GM12878 (cell line): ENCODE results near the gene THAP7. TPM values are rescaled to one million over a fixed set of nuclear protein-coding genes. Genes with fewer than 3 reads are reported as not detected.

ENCODE experiments used
- ATAC-seq: fragments of 200-7000 bp; cut with Tn5 transposase; 3 replicates; pipeline ENCODE4 v1.9.1; 2020; ENCODE audit warnings: mild to moderate bottlenecking, moderate library complexity
- BruUV-seq: library from RNA; stranded (reverse); fragments of 400-500 nt; replicated peaks from 2 replicates; lab custom pipeline; 2021; lab: Mats Ljungman, UMichigan
- CTCF ChIA-PET: fragments of 300-600 bp; sonication (Branson Sonifier 250); formaldehyde crosslinking; extraction: SDS; loops from one replicate; lab custom pipeline; 2021; ENCODE audit warnings: inconsistent platforms; lab: Yijun Ruan, JAX
- POLR2A ChIA-PET: fragments of 350-600 bp; formaldehyde crosslinking; extraction: SDS; loops from one replicate; lab custom pipeline; 2021; ENCODE audit warnings: inconsistent platforms; lab: Charles Lee
- RAD21 ChIA-PET: fragments of 300-600 bp; sonication (Branson Sonifier 250); formaldehyde crosslinking; loops from one replicate; lab custom pipeline; 2023; ENCODE audit warnings: antibody characterized with exemption; ENCODE audit not compliant: unreplicated experiment; lab: Charles Lee
- SMC1A ChIA-PET: fragments of 300-600 bp; sonication (Branson Sonifier 250); formaldehyde crosslinking; loops from one replicate; lab custom pipeline; 2023; ENCODE audit not compliant: unreplicated experiment, uncharacterized antibody; lab: Charles Lee
- DNase-seq: peaks from one replicate; pipeline ENCODE4 v3.0.0-alpha.2; 2011; ENCODE audit warnings: low read depth, low spot score
- FAIRE-seq: peaks from 3 replicates; lab custom pipeline; 2011; peaks lifted over from hg19 to GRCh38; lab: Jason Lieb, UNC
- H2AFZ ChIP-seq: 2 replicates; pipeline ENCODE4 v1.6.0; 2011; ENCODE audit warnings: low read depth, low read length, control low read depth; ENCODE audit not compliant: control insufficient read depth
- H3K27ac ChIP-seq: 2 replicates; pipeline ENCODE4 v1.5.1; 2011; ENCODE audit warnings: control low read depth; ENCODE audit not compliant: control insufficient read depth, insufficient read depth
- H3K27me3 ChIP-seq, 2 experiments: replicated peaks in 1 of 2; 2 replicates each; pipeline versions ENCODE4 v1.6.0 to v1.6.1; 2011; ENCODE audit warnings: low read length in 1 of 2; ENCODE audit not compliant: control insufficient read depth in 2 of 2, insufficient read depth in 2 of 2
- H3K36me3 ChIP-seq, 2 experiments: 2 replicates each; pipeline ENCODE4 v1.5.1; 2011; ENCODE audit warnings: low read length in 1 of 2; ENCODE audit not compliant: control insufficient read depth in 2 of 2, insufficient read depth in 2 of 2
- H3K4me1 ChIP-seq: 2 replicates; pipeline ENCODE4 v1.6.1; 2011; ENCODE audit warnings: mild to moderate bottlenecking, low read length, moderate library complexity, mixed read lengths; ENCODE audit not compliant: control insufficient read depth, insufficient read depth
- H3K4me2 ChIP-seq: 2 replicates; pipeline ENCODE4 v1.6.0; 2011; ENCODE audit warnings: control low read depth; ENCODE audit not compliant: control insufficient read depth, insufficient read depth
- H3K4me3 ChIP-seq: fragments of 200-600 bp; sonication (generic); 2 replicates; pipeline ENCODE4 v1.5.1; 2016
- H3K79me2 ChIP-seq: 2 replicates; pipeline ENCODE4 v1.6.0; 2011; ENCODE audit warnings: low read length; ENCODE audit not compliant: control insufficient read depth, insufficient read depth
- H3K9ac ChIP-seq: 2 replicates; pipeline ENCODE4 v1.8.0; 2011; ENCODE audit warnings: low read length, control low read depth, mixed read lengths; ENCODE audit not compliant: control insufficient read depth, insufficient read depth
- H3K9me3 ChIP-seq: replicated peaks from 3 replicates; pipeline ENCODE4 v1.5.1; 2011; ENCODE audit warnings: mild to moderate bottlenecking, low read length; ENCODE audit not compliant: control insufficient read depth, insufficient read depth
- H4K20me1 ChIP-seq: 2 replicates; pipeline ENCODE4 v1.6.0; 2011; ENCODE audit not compliant: control insufficient read depth, insufficient read depth
- BCL11A ChIP-seq: IDR thresholded peaks from 2 replicates; pipeline ENCODE4 v1.6.1; 2011; ENCODE audit warnings: low read depth, low read length
- CBX3 ChIP-seq: fragments of 200-600 bp; sonication (generic); IDR thresholded peaks from 2 replicates; pipeline ENCODE4 v1.6.1; 2016; ENCODE audit warnings: low read depth, borderline replicate concordance
- CHD1 ChIP-seq: IDR thresholded peaks from 2 replicates; pipeline ENCODE4 v1.6.1; 2012; ENCODE audit warnings: low read depth, low read length, improper control_type of control experiment
- CUX1 ChIP-seq: IDR thresholded peaks from 2 replicates; pipeline ENCODE4 v1.6.1; 2012; ENCODE audit warnings: improper control_type of control experiment, low read depth, low read length; ENCODE audit not compliant: insufficient replicate concordance
- EED ChIP-seq: sonication (generic); IDR thresholded peaks from 2 replicates; pipeline ENCODE4 v1.6.1; 2016; ENCODE audit warnings: antibody characterized with exemption, low read depth
- MEF2A ChIP-seq: IDR thresholded peaks from 2 replicates; pipeline ENCODE4 v1.6.1; 2011; ENCODE audit warnings: low read depth, mild to moderate bottlenecking, low read length, moderate library complexity; ENCODE audit not compliant: insufficient read depth
- PKNOX1 ChIP-seq: fragments of 450-650 bp; IDR thresholded peaks from 2 replicates; pipeline ENCODE4 v1.6.1; 2016; ENCODE audit warnings: mild to moderate bottlenecking
- POLR2A ChIP-seq: IDR thresholded peaks from 2 replicates; pipeline ENCODE4 v1.6.1; 2011; ENCODE audit warnings: low read depth, mild to moderate bottlenecking, low read length
- RCOR1 ChIP-seq: conservative IDR thresholded peaks from 2 replicates; pipeline ENCODE4 v1.6.1; 2012; ENCODE audit warnings: low read depth, low read length, improper control_type of control experiment
- SIN3A ChIP-seq: IDR thresholded peaks from 2 replicates; pipeline ENCODE4 v1.6.1; 2012; ENCODE audit warnings: low read depth, low read length, improper control_type of control experiment
- SMAD5 ChIP-seq: IDR thresholded peaks from 2 replicates; pipeline ENCODE4 v1.6.1; 2016; ENCODE audit warnings: antibody characterized with exemption, low read depth
- SMC3 ChIP-seq: IDR thresholded peaks from 2 replicates; pipeline ENCODE4 v1.6.1; 2011; ENCODE audit warnings: low read length, improper control_type of control experiment, borderline replicate concordance
- SP1 ChIP-seq: IDR thresholded peaks from one replicate; pipeline ENCODE4 v1.6.1; 2011; ENCODE audit warnings: low read depth, low read length
- YY1 ChIP-seq: IDR thresholded peaks from 2 replicates; pipeline ENCODE4 v1.6.1; 2011; ENCODE audit warnings: low read depth, mild to moderate bottlenecking, low read length
- WGBS: methylation state at CpG from one replicate; pipeline ENCODE4 v1.1.6; 2016; ENCODE audit warnings: low lambda C conversion rate; ENCODE audit not compliant: insufficient replicate concordance, insufficient coverage; ENCODE audit errors: missing lambda C conversion rate; 5-methylcytosine and 5-hydroxymethylcytosine counted together
- in situ Hi-C: fragments of 300-500 bp; cut with MboI; formaldehyde crosslinking; loops from 9 replicates; pipeline ENCODE4 v1.14.3; 2018; ENCODE audit warnings: mixed read lengths
- intact Hi-C: fragments of 100-400 bp; cut with micrococcal nuclease; formaldehyde crosslinking; loops from one replicate; pipeline ENCODE4 v1.14.2; 2022; ENCODE audit not compliant: unreplicated experiment
- polyA plus RNA-seq, 11 experiments: library from polyadenylated mRNA; depleted of rRNA in 4 of 11; unstranded in 6 of 11; stranded (reverse) in 5 of 11; fragments of >200 nt; fragmentation: Nextera tagmentation in 4 of 11; fragmentation: Illumina TruSeq in 1 of 11; extraction: Ambion mirVana in 4 of 11; extraction: Trizol in 1 of 11; gene quantifications; 1 replicate in 1 of 11; 2 replicates in 10 of 11; pipeline versions ENCODE4 v1.2.1 to v1.2.3, GENCODE V29; 2011 to 2016; ENCODE audit warnings: inconsistent platforms in 2 of 11, missing spikeins in 2 of 11, low read depth in 1 of 11
- total RNA-seq, 4 experiments: library from RNA; depleted of rRNA in 3 of 4; stranded (reverse); fragments of >200 nt in 3 of 4; fragmentation: Illumina TruSeq in 1 of 4; extraction: Trizol in 1 of 4; gene quantifications; 2 replicates each; pipeline versions ENCODE4 v1.2.1 to v1.2.3, GENCODE V29; 2013 to 2021

Gene THAP7
- total and polyA plus RNA-seq, 10 of the 15 experiments (the other 5 are each of a cell fraction or from before 2014, with no cell fraction given) = 0.66 to 58.3 (median 26.3) TPM

- ChIA-PET CTCF (no interaction called here), POLR2A (no interaction called here), RAD21 (no interaction called here), SMC1A (no interaction called here)
- Histone ChIP-seq H3K4me1 (peaks cover 7% of the 10 kb centered on the region), H3K27me3 (no peaks in the 10 kb centered on the region), H3K4me3 (no peak overlapping the region), H3K4me2 (no peak overlapping the region), H4K20me1 (no peaks in the 10 kb centered on the region), H3K27ac (no peak overlapping the region), H2AFZ (no peak overlapping the region), H3K36me3 (no peaks in the 10 kb centered on the region), H3K79me2 (no peaks in the 10 kb centered on the region), H3K9me3 (no peaks in the 10 kb centered on the region), H3K9ac (no peak overlapping the region)
- 44% methylated on average over 10 of the region's 10 CpGs for WGBS
- in situ Hi-C loops (no loop called here), intact Hi-C loops (no loop called here)
- no TSS peak for BruUV-seq
- TF ChIP-seq CBX3 = no peak
- TF ChIP-seq CHD1 = no peak
- no peak for TF ChIP-seq CUX1
- TF ChIP-seq SMC3 = no peak
- no peak for TF ChIP-seq PKNOX1
- TF ChIP-seq SIN3A = no peak
- no peak for TF ChIP-seq POLR2A
- no peak for TF ChIP-seq YY1
- TF ChIP-seq RCOR1 = no peak
- no peak for TF ChIP-seq BCL11A
- no peak for TF ChIP-seq SP1
- no peak for TF ChIP-seq MEF2A
- no peak for TF ChIP-seq SMAD5
- no peak for TF ChIP-seq EED
- DNase-seq (no peak), ATAC-seq (no peak), FAIRE-seq (no peak)
Observed at GRCh38 chr22:21022507-21022906, 20.6 kb upstream of the THAP7 start.
